GM13976 (cell line): Measurements from ENCODE around the gene CEP19.

Experiments
- DNase-seq: peaks from one replicate; pipeline ENCODE4 v3.0.0; 2012; ENCODE audit warnings: low spot score
- in situ Hi-C: fragments of 300-500 bp; cut with MboI; formaldehyde crosslinking; loops from one replicate; pipeline ENCODE4 v1.12.0; 2022; ENCODE audit warnings: low sequenced_read_pairs, mixed read lengths, inconsistent platforms; ENCODE audit not compliant: unreplicated experiment
- TF ChIP-seq, protein P1 (sequence below): IDR thresholded peaks from 2 replicates; pipeline ENCODE4 v1.5.1; 2012; ENCODE audit warnings: borderline replicate concordance, mild to moderate bottlenecking; ENCODE audit not compliant: insufficient read depth; ENCODE audit errors: extremely low read depth, missing control alignments, control extremely low read depth

Gene CEP19

DNA sequence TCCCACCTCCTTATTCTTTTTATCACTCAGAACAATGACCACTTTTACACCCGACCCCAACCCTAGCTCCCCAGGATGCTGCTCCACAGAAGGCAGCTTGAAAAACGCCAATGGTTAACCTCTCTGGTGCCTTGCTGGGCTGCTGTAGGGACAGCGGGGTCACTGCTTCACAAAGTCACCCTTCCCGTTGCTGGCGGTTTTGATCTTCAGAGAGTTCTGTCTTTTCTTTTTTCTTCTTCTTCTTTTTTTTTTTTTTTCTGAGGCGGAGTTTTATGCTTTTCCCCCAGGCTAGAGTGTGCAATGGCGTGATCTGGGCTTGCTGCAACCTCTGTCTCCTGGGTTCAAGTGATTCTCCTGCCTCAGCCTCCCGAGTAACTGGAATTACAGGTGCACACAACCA is 20.7 kb downstream of the CEP19 start:
- in situ Hi-C loops = no loop called here
- TF ChIP-seq, protein P1, sequence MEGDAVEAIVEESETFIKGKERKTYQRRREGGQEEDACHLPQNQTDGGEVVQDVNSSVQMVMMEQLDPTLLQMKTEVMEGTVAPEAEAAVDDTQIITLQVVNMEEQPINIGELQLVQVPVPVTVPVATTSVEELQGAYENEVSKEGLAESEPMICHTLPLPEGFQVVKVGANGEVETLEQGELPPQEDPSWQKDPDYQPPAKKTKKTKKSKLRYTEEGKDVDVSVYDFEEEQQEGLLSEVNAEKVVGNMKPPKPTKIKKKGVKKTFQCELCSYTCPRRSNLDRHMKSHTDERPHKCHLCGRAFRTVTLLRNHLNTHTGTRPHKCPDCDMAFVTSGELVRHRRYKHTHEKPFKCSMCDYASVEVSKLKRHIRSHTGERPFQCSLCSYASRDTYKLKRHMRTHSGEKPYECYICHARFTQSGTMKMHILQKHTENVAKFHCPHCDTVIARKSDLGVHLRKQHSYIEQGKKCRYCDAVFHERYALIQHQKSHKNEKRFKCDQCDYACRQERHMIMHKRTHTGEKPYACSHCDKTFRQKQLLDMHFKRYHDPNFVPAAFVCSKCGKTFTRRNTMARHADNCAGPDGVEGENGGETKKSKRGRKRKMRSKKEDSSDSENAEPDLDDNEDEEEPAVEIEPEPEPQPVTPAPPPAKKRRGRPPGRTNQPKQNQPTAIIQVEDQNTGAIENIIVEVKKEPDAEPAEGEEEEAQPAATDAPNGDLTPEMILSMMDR = no peak
- DNase-seq = no peak

DNA sequence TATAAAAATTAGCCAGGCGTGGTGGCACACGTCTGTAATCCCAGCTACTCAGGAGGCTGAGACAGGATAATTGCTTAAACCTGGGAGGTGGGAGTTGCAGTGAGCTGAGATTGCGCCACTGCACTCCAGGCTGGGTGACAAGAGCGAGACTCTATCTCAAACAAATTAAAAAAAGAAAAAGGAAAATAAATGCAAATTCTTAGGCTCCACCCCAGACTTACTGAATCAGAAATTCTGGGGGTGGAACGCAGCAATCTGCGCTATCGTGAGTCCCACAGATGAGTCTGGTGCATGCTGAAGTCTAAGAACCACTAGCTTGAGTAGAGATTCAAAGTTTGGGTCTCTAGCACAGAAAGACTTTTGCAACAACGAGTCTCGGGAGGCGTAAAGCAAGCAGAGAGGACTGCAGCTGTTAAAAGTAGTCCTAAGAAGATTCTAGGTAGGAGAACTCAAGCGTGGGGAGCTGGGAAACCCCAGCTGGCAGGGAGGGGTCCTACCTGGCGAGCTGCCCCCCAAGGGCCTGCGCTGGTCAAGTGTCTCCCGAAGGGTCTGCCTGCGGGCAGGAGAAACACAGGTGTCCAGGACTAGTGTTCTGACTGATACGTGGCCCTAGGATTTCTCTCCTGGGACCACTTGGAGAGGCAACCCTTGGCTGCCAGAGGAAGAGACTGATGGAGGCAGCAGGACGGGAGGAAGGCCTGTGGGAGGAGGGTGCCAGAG is 21.9 kb downstream of the CEP19 start:
- in situ Hi-C loops = loop anchor here (10.0 kb wide), 1 partner anchor 85 kb away; no protein-coding TSS in a partner anchor
- TF ChIP-seq, protein P1 = no peak
- DNase-seq = no peak

DNA sequence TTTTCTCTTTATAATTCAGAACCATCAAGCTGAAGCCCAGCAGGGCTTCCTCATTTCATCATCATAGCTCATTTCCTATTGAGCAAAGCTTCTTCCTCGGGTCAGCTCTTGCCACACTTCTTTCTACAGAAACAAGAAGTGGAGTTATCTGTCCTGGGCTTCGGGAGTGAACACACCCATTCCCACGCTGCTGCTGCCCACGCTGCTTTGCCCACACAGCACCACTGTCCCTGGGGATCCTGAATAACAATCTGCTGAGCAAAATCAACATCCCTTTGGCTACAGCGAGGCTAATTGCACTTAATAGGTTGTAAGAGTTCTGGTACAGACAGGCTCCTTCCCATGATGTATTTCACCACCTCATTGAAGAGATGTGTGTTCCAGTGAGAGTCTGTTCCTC is 23.7 kb downstream of the CEP19 start:
- in situ Hi-C loops = loop anchor here (10.0 kb wide), 1 partner anchor 84 kb away; no protein-coding TSS in a partner anchor
- DNase-seq = no peak
- TF ChIP-seq, protein P1 = no peak

DNA sequence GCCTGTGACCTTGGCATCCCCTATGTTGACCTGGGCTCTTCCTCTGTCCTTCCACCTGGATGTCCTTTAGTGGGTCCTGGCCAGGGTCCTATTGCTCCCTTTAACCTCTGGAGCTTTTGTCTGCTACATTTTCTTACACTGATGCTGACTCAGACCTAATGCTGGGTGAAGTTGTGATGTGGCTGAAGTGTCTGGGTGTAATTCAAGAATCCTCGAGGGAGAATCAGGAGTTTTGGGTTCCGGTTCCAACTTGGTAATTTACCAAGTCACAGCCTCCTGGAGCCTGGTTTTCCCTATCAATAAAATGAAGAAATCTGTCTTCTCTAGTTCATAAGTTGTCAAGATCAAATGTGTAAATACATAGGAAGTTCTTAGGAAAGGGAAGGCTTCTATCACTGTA is 25.6 kb downstream of the CEP19 start:
- TF ChIP-seq, protein P1 = no peak
- in situ Hi-C loops = loop anchor here (10.0 kb wide), 1 partner anchor 82 kb away; no protein-coding TSS in a partner anchor
- DNase-seq = no peak

DNA sequence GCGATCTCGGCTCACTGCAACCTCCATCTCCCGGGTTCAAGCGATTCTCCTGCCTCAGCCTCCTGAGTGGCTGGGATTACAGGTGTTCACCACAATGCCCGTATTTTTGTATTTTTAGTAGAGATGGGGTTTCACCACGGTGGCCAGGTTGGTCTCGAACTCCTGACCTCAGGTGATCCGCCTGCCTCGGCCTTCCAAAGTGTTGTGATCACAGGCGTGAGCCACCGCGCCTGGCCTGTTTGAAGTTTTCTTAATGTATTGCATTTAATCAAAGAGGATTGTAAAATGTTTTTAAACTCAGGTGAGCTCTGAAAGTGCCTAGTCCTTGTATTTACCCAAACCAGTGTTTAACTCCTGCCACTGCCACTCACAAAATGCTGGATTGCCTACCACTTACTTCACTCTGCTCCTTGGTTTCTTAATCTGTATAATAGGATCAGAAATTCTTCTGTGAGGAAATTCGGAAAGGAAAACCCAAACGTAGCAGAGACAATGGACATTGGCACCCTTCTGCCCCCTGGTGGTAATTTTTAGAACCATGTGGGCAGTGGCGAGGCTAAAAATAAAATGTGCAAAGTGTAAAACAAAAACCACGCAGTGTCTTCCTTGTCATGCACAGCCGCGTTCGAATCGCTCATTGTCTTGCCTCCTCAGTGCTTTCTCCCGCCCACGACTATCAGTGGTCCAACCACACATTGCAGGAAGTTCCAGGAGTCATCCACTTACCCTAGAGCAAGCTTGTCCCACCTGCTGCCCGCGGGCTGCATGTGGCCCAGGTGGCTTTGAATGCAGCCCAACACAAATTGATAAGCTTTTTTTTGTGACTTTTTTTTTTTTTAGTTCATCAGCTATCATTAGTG is 27.3 kb downstream of the CEP19 start:
- in situ Hi-C loops = loop anchor here (10.0 kb wide), 1 partner anchor 80 kb away; no protein-coding TSS in a partner anchor
- peak; percentile 84 for DNase-seq
- TF ChIP-seq, protein P1 = peak; percentile 73

DNA sequence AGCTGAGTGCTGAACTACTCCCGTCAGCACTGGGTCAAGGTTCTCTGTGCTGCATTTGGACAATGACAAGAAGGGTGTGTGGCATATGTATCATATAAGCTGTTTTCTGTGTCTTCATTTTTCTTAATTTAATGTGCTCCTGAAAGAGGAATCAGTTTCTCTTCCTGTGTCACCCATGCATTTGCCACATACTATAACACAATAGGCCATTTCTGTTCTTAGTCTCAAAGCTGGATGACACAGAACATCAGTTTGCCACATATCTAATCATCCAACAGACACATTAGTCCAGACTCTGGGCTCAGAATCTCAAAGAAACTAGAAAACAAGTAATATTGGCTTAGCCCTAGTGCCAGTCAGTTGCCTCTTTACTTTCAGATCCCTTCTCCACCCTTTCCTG is 34.1 kb downstream of the CEP19 start:
- no peak for DNase-seq
- TF ChIP-seq, protein P1 = no peak
- in situ Hi-C loops = no loop called here
